ENCODE results near the gene MAGI2.

DNA sequence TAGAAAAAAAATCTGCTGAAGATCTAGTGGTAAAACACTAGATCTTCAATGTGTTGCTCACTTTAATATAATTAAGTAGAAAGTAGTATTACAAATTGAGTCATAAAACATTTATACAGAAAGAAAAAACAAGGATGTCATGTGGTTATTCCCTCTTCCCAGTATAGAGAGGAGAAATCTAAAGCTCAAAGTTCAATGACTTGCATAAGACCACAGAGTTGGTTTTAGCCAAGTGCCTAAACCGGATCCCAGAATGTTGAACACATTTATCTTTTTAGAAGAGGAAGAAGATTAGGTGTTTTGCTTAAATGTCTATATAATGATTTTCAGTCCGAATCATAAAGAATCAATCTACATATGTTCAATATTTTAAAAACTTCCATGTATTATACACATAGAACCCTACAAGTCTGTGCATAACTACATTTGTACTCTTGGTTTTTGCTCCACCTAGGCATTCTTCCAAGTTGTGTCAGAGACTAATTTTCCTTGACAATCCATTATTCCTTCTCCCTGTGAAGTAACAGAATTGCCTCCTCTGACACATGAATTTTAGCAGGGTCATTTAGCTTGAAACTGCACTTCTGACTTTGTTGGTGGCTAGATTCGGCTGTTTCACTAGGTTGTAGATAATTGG is 389.2 kb downstream of the MAGI2 start:
- no peak for TF ChIP-seq POLR2A (IDR thresholded peaks at IDR 0.05; ENCODE audit: low read depth, low read length)
- TF ChIP-seq POU2F2 (IDR thresholded peaks at IDR 0.05; ENCODE audit: low read depth, low read length) = no peak
- no peak for TF ChIP-seq TAF1 (IDR thresholded peaks at IDR 0.05; ENCODE audit: low read depth, low read length)

All from GM12891 (cell line).